ENCODE measurements around the gene FGF5.

The FGF5 gene

DNA sequence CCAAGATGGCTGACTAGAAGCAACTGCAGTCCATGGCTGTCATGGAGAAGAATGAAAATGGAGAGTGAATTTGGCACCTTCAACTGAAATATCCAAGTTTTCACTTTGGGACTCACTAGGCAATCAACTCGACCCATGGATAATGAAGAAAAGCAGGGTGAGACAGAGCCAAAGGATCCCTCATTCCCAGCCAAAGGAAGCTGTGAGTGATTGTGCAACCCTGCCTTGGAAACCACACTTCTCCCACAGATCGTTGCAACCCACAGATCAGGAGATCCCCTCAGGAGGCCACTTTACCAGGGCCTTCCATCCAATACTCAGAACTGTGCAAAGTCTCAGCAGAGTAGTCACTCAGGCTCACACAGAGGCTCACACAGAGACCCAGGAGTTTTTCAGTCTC is 73.6 kb downstream of the FGF5 start:
- no peak for DNase-seq

All from right kidney (tissue), 1 donor.